Right lobe of liver (tissue), 6 donors: ENCODE results near the gene VWA8. TPM values are rescaled to one million over a fixed set of nuclear protein-coding genes. Genes with fewer than 3 reads are reported as not detected.
A peak's percentile ranks its signal among the peaks of the same experiment; 100 is the strongest.
"Not testable (repeated sequence)": the region's sequence is repeated elsewhere in the genome, so short reads cannot be mapped to it uniquely, and the experiment has no call there.

Experiments
- ATAC-seq, 4 donors: fragments of 200-7000 bp; cut with Tn5 transposase; one replicate each; pipeline ENCODE4 v1.9.1; 2020; ENCODE audit warnings: mild to moderate bottlenecking in 4 of 4, moderate library complexity in 4 of 4
- DNase-seq, 3 donors: peaks; one replicate each; pipeline ENCODE4 v3.0.0-alpha.2; 2020
- H3K27ac ChIP-seq, 3 donors: fragments of 200-600 bp; one replicate each; pipeline ENCODE4 v1.8.0; 2022
- H3K27me3 ChIP-seq, 2 donors: fragments of 200-600 bp; one replicate each; pipeline ENCODE4 v1.8.0; 2022
- H3K36me3 ChIP-seq, 4 donors: fragments of 200-600 bp; sonication (generic) in 1 of 4; one replicate each; pipeline versions ENCODE4 v1.5.1 to v1.8.0; 2017 to 2022; ENCODE audit warnings: control low read depth in 1 of 4
- H3K4me1 ChIP-seq, 4 donors: fragments of 200-600 bp; sonication (generic) in 1 of 4; one replicate each; pipeline versions ENCODE4 v1.5.1 to v1.8.0; 2017 to 2022; ENCODE audit warnings: control low read depth in 1 of 4
- H3K4me3 ChIP-seq, 3 donors: fragments of 200-600 bp; one replicate each; pipeline ENCODE4 v1.8.0; 2022
- H3K9me3 ChIP-seq, 4 donors: fragments of 200-600 bp; sonication (generic) in 1 of 4; one replicate each; pipeline versions ENCODE4 v1.5.1 to v1.8.0; 2017 to 2022; ENCODE audit warnings: control low read depth in 1 of 4
- POLR2A ChIP-seq: fragments of 450-650 bp; IDR thresholded peaks from one replicate; pipeline ENCODE4 v1.6.1; 2017; ENCODE audit warnings: antibody characterized with exemption, mild to moderate bottlenecking
- WGBS: methylation state at CpG from one replicate; pipeline ENCODE4 v1.1.6; 2018; ENCODE audit warnings: low coverage, low lambda C conversion rate; ENCODE audit not compliant: insufficient coverage; ENCODE audit errors: missing lambda C conversion rate; 5-methylcytosine and 5-hydroxymethylcytosine counted together
- intact Hi-C, 2 donors: fragments of 100-400 bp; cut with DNase I; formaldehyde crosslinking; loops; one replicate each; pipeline versions ENCODE4 v1.11.2 to v1.14.1; 2022
- total RNA-seq, 6 experiments: library from RNA; depleted of rRNA in 2 of 6; stranded (reverse); fragments of >200 nt in 2 of 6; fragmentation: NEBNext Ultra II Directional in 3 of 6; extraction: Animal tissue kit (Norgen Biotek cat#: 25700) in 3 of 6; gene quantifications; one replicate each; pipeline versions ENCODE4 v1.1.0 to v1.2.4, GENCODE V29; 2016 to 2023
- TF ChIP-seq, protein P1 (sequence below), 4 donors: fragments of 200-600 bp in 3 of 4; fragments of 450-650 bp in 1 of 4; IDR thresholded peaks; one replicate each; pipeline versions ENCODE4 v1.5.1 to v1.8.0; 2016 to 2022; ENCODE audit warnings: antibody characterized with exemption in 4 of 4, mild to moderate bottlenecking in 2 of 4
- donor health status: DM: no; HTN: yes; CAD: no.
- donor health status: DM: no; HTN: no; CAD: no.
- donor health status: DM: no; HTN: no; CAD: no.
- donor health status: DM: no; HTN: yes; CAD: no.
- donor health status: DM: no; HTN: yes; CAD: no.

The VWA8 gene
- total RNA-seq, 6 experiments from 2014 or later = 19.4 to 33.8 (median 30.8) TPM

DNA sequence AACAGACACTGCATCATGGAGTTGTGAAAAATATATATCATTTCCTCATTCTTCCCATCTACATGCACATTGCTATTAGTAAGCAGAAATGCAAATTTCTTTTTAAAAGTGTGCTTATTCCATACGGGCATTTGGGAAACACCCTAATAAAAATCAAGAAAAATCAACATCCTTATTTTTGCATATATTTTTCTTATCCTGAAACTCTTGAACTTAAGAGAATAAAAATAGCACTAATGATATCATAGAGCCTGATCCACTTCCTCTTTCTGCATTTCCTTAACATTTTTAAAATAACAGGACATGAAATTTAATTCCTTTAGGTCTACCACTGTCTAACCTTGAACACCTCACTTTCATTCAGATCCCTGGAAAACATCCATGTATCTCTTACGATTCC, 123.3 kb downstream of the VWA8 start:
- no peak for DNase-seq
- ATAC-seq = peak in 1 of 4 donors; percentile 51

DNA sequence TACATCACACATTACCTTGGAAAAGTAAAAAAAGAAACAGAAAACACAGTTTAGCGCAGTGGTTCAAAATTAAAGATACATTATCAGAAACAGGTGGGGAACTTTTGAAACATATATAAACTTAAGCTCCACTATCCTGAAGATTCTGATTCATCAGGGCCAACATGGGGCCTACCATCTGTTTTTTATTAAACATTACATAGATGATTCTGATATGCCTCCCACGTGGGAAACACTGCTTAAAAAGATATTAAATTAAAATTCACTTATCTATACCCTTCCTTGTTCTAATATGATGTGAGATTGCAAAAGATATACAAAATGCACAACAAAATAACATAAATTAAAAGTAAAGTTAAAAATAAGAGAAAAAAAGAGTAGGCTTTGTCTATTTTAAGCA, 125.0 kb downstream of the VWA8 start:
- ATAC-seq = no peak
- Histone ChIP-seq H3K27me3 (no peaks in the 10 kb centered on the region), H3K27ac (no peak overlapping the region), H3K9me3 (no peaks in the 10 kb centered on the region), H3K4me3 (no peak overlapping the region), H3K36me3 (peaks cover 0 to 16% (median 0%) of the 10 kb centered on the region in 4 donors), H3K4me1 (no peaks in the 10 kb centered on the region)
- DNase-seq = no peak
- TF ChIP-seq POLR2A = no peak
- TF ChIP-seq, protein P1, sequence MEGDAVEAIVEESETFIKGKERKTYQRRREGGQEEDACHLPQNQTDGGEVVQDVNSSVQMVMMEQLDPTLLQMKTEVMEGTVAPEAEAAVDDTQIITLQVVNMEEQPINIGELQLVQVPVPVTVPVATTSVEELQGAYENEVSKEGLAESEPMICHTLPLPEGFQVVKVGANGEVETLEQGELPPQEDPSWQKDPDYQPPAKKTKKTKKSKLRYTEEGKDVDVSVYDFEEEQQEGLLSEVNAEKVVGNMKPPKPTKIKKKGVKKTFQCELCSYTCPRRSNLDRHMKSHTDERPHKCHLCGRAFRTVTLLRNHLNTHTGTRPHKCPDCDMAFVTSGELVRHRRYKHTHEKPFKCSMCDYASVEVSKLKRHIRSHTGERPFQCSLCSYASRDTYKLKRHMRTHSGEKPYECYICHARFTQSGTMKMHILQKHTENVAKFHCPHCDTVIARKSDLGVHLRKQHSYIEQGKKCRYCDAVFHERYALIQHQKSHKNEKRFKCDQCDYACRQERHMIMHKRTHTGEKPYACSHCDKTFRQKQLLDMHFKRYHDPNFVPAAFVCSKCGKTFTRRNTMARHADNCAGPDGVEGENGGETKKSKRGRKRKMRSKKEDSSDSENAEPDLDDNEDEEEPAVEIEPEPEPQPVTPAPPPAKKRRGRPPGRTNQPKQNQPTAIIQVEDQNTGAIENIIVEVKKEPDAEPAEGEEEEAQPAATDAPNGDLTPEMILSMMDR (IDR thresholded peaks at IDR 0.05) = no peak
- WGBS = 100% methylated on average over 2 of the region's 2 CpGs
- intact Hi-C loops = no loop called here

More for the DNA sequence above, 123.3 kb downstream of the VWA8 start:
- TF ChIP-seq, protein P1 (IDR thresholded peaks at IDR 0.05) = no peak
- no peak for TF ChIP-seq POLR2A
- no peaks in the 10 kb centered on the region for H3K4me1 ChIP-seq
- no peak overlapping the region for H3K4me3 ChIP-seq
- no peaks in the 10 kb centered on the region for H3K27me3 ChIP-seq
- intact Hi-C loops = no loop called here
- WGBS = 56% methylated on average over 2 of the region's 2 CpGs
- H3K27ac ChIP-seq = no peak overlapping the region
- H3K36me3 ChIP-seq = peaks cover 0 to 7% (median 0%) of the 10 kb centered on the region in 4 donors
- no peaks in the 10 kb centered on the region for H3K9me3 ChIP-seq

DNA sequence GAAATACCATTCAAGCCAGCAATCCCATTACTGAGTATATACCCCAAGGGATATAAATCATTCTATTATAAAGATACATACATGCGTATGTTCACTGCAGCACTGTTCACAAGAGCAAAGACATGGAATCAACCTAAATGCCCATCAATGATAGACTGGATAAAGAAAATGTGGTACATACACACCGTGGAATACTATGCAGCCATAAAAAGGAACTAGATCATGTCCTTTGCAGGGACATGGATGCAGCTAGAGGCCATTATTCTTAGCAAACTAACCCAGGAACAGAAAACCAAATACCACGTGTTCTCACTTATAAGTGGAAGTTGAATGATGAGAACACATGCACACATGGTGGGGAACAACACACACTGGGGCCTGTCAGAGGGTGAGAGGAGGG, 126.2 kb downstream of the VWA8 start:
- H3K27ac ChIP-seq, H3K4me3 ChIP-seq, H3K4me1 ChIP-seq, H3K9me3 ChIP-seq, intact Hi-C loops, ATAC-seq, H3K27me3 ChIP-seq, DNase-seq: not testable (repeated sequence)
- peaks cover 0 to 16% (median 0%) of the 10 kb centered on the region in 4 donors for H3K36me3 ChIP-seq
- 90% methylated on average over 3 of the region's 3 CpGs for WGBS

DNA sequence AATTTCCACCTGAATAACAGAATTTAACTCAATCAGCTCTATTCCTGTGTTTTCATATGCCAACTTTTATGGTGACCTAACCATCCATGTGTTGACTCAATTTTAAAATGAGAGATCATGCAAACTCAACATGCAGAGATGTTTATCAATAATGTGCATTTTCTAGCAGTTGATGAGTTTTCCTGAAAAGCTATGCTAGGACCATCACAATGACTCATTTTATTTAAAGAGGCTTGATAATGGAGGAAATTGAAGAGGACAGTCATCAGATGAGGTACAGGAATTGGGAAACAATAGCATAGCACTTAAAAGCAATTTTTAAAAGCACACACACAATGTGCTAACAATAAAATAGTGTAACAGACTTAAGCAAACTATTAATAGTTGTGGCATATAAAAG, 127.1 kb downstream of the VWA8 start:
- DNase-seq = no peak
- Histone ChIP-seq H3K27me3 (no peaks in the 10 kb centered on the region), H3K27ac (no peak overlapping the region), H3K9me3 (no peaks in the 10 kb centered on the region), H3K4me1 (no peaks in the 10 kb centered on the region), H3K4me3 (no peak overlapping the region), H3K36me3 (peaks cover 0 to 16% (median 0%) of the 10 kb centered on the region in 4 donors)
- no peak for TF ChIP-seq POLR2A
- TF ChIP-seq, protein P1 (IDR thresholded peaks at IDR 0.05) = no peak
- intact Hi-C loops = no loop called here
- ATAC-seq = no peak

DNA sequence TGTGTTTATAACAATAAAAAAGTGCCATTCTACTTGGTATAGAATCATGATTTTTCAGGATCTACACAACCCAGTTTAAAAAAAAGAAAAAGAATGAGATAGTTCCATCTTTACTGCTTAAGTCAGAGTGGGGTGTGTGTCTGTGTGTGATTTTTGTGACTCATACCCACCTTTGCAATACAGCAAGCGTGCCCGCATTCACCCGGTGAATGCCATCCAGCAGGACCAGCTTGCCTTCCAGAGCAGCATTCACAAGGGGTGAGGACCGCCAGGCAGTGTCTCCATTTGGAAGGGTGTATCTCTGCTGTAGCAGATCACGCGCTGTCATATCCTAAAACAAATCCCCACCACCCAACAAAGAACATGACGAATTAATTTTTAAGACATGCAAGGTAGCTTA, 127.7 kb downstream of the VWA8 start:
- Histone ChIP-seq H3K27me3 (no peaks in the 10 kb centered on the region), H3K4me1 (peaks cover 0 to 3% (median under 1%) of the 10 kb centered on the region in 4 donors), H3K27ac (no peak overlapping the region), H3K4me3 (no peak overlapping the region), H3K9me3 (no peaks in the 10 kb centered on the region), H3K36me3 (peaks cover 0 to 16% (median 0%) of the 10 kb centered on the region in 4 donors)
- no peak for TF ChIP-seq POLR2A
- TF ChIP-seq, protein P1 (IDR thresholded peaks at IDR 0.05) = no peak
- ATAC-seq (no peak), DNase-seq (no peak)
- WGBS = 95% methylated on average over 4 of the region's 7 CpGs
- intact Hi-C loops = no loop called here
